NCI-H774 (cell line): Measurements from ENCODE around the gene UBE2J1.
"Not testable (repeated sequence)": the region's sequence is repeated elsewhere in the genome, so short reads cannot be mapped to it uniquely, and the experiment has no call there.

Source experiments
- DNase-seq: peaks from one replicate; lab custom pipeline; 2025; lab: John Stamatoyannopoulos, UW

UBE2J1 gene

GRCh38 chr6:89352278-89353117, at the start of gene UBE2J1:
Gene UBE2J1, minus strand, starts transcription at chr6:89352722. Its CDS starts 153 bp downstream, at chr6:89352569.
- DNase-seq = peak; percentile 89

GRCh38 chr6:89400912-89401399, 48.4 kb upstream of the UBE2J1 start:
- no peak for DNase-seq

- no peak for DNase-seq
These were observed 47.5 kb upstream of the UBE2J1 start for GRCh38 chr6:89400050-89400449.

GRCh38 chr6:89398762-89399525, 46.4 kb upstream of the UBE2J1 start:
- DNase-seq = peak; percentile 10

GRCh38 chr6:89397884-89398283, 45.4 kb upstream of the UBE2J1 start:
- DNase-seq = not testable (repeated sequence)

- no peak for DNase-seq
These were observed 41.1 kb upstream of the UBE2J1 start for GRCh38 chr6:89393659-89394058.

- no peak for DNase-seq
These were observed 40.3 kb upstream of the UBE2J1 start for GRCh38 chr6:89392823-89393222.

- DNase-seq = no peak
These were observed 36.3 kb upstream of the UBE2J1 start for GRCh38 chr6:89388846-89389245.

GRCh38 chr6:89387516-89388201, 35.1 kb upstream of the UBE2J1 start:
- DNase-seq = no peak

GRCh38 chr6:89386917-89387491, 34.5 kb upstream of the UBE2J1 start:
- DNase-seq = no peak

GRCh38 chr6:89385846-89386245, 33.3 kb upstream of the UBE2J1 start:
- DNase-seq = no peak

- peak; percentile 72 for DNase-seq
These were observed 32.7 kb upstream of the UBE2J1 start for GRCh38 chr6:89385156-89385667.

GRCh38 chr6:89381031-89381430, 28.5 kb upstream of the UBE2J1 start:
- no peak for DNase-seq

- no peak for DNase-seq
These were observed 26.8 kb upstream of the UBE2J1 start for GRCh38 chr6:89379281-89379680.

GRCh38 chr6:89378628-89379027, 26.1 kb upstream of the UBE2J1 start:
- no peak for DNase-seq

- DNase-seq = peak; percentile 99
These were observed 23.1 kb upstream of the UBE2J1 start for GRCh38 chr6:89375427-89376267.

GRCh38 chr6:89372506-89372901, 20.0 kb upstream of the UBE2J1 start:
- DNase-seq = peak; percentile 36

- peak; percentile 87 for DNase-seq
These were observed 19.5 kb upstream of the UBE2J1 start for GRCh38 chr6:89371849-89372505.

- no peak for DNase-seq
These were observed 16.5 kb upstream of the UBE2J1 start for GRCh38 chr6:89368999-89369398.

GRCh38 chr6:89368107-89368506, 15.6 kb upstream of the UBE2J1 start:
- peak; percentile 62 for DNase-seq
